GM21367 (cell line): ENCODE data around the gene BTG1.

Experiments
- ATAC-seq: cut with Tn5 transposase; IDR thresholded peaks from one replicate; pipeline ENCODE4 v1.9.1; 2021; ENCODE audit not compliant: unreplicated experiment

Gene BTG1

DNA sequence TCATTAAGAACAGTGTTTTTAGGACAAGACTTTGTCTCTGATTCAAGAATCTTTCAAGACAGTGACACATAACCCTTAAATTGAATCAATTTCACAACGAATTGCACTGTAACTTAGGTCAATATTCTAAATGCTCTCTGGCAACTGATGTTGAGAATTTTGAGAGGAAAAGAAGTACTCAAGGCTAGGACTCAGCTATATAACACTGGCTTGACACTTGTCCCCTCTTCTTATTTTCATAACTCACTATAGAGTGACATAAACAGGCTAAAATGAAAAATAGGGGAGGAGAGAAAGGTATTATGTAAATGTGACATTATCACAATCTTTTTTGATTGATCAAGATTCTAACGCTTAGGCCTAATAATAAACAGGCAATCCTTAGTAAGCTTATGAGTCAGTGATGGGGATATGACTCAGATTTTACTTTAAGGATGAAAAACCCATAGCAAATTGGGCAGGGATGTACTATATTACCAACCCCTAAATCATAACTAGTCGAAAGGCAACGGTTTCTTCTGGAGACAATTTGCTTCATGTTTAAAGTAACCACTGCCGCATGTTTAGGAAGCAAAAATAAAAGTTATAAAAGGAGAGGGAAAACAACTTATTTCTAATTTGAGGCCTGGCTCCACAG is 10.9 kb downstream of the BTG1 start:
- no peak for ATAC-seq

DNA sequence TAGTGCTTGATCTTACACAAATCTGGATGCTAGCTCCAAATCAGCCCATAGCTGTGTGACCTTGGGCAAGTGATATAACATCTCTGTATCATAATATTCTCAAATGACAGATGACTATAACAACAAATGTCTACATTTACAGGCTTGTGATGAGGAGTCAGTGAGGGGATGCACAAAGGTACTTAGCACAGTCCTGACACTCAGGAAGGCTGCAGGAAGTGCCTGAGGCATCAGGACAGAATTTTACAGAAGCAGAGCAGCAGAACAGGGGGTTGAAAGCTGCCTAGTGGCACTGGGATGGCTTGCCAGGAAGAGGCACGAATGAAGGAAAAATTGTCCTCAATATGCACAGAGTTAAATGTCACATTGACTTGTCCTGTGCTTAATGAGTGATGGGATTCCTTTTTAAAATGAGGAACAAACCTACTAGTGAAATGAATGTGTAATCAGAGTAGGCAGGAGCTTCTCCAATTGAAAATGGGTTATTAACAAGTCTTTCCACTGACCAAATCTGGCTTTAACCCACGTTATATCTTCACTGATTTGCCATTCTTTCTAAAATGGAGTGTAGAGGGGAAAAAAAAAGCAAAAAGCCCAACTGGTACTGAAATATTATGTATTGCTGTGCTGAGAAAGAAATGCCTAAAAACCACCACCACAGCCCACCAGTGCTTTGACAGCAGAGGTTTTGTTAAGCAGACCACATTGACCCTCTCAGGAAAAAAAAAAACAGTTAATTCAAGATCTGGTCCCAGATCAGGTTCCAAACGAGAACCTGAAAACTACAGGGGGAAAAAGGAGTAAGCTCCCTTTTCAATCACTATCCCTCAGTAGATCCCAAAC is 11.6 kb downstream of the BTG1 start:
- no peak for ATAC-seq

DNA sequence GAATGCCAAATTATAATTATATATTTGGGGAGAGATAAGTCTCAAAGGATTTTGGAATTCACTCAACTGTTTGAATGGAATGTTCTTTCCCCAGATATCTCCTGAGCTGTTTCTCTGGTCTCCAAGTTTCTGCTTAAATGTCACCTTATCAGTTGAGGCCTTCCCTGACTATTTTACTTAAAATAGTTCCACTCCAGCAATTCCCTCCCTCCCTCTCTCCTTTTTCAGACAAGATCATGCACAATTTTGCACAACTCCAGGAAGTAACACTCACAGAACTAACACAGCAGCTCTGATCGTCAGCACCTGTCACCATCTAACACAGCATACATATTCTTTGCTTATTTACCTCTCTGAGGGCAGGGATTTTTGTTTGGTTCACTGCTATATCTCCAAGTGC is 12.5 kb downstream of the BTG1 start:
- no peak for ATAC-seq

DNA sequence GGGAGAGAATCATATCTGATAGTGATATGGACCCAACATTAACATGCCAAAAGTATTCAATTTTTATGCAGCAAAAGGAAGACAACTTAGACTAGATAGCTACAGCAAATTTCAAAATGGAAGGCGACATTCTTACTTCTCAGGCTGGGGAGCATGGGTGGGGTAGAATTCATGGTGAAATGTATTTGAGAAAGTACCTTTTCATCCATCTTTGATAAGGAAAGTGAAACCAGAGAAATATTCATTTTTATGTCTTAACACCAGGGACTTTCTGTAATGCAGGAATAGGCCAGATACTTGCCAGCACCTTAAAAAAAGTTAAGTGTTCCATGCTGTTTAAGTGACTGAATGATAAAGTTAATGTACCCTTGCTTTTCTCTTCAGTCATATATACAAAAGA is 13.4 kb downstream of the BTG1 start:
- no peak for ATAC-seq

DNA sequence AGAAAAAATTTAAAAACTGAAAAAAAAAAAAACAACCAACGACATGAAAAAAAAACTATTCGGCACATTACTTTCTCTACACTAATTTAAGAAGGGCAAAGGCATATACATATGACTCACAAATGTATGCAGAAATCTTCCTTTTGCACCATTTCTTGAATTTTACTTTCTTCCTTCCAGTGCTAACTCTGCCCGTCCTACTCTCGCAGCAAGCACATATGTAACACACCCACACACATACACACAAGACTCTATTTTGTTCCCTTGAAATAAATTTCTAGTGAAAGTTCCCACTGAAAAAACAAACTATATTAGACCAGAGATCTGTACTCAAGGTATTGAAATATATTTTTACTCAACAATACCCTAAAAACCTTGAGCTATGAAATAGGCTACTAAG is 14.6 kb downstream of the BTG1 start:
- no peak for ATAC-seq

DNA sequence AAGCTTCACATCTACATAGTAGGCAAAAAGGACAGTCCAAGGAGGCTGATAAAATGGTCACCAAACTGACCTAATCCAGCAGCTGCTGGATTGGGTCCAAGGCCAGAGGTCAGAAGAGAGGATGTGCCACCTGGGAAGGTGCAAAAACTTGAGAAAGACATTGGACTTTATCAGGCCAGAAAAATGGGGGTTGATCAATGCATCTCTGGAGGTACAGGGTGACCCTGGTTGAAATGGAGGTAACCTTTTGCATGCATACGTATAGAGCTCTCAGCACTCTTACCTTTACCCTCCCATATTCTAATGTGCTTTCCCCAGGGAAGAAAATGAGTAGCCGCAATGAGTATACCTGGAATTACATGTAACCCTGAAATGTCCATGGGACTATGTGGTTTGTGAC is 16.0 kb downstream of the BTG1 start:
- ATAC-seq = no peak

DNA sequence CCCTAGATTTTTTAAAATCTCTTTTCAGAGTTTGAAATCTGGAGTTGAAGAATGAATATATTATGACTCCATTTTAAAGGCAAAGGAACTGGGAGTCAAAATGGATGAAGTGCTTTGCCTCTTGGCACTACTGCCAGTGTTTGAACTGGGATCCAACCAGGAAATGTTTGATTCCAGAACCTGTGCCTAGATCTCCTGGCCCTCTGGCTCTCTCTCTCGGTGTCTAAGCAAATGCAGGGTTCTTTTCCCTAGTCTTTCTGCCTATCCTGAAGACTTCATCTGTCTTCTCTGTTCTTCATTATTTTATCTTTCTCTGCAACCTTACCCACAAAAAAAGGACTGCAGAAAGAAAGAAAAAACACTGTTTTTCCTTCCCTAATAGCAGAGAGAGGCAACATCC is 17.0 kb downstream of the BTG1 start:
- no peak for ATAC-seq

DNA sequence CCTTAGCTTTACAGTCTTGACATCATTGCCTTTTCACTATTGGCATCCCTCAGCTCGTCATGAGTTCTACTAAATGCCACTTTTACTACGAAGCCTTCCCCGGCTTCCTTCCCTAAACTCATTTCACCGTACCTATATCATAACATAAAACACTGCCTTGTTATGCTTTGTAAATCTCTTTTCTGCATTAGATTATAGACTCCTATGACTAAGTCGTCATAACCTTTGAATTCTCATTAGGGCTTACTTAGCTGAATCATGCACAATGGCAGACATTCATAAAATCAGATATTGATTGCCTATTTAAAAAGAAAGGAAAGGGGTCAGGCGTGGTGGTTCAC is 21.0 kb downstream of the BTG1 start:
- ATAC-seq = no peak

DNA sequence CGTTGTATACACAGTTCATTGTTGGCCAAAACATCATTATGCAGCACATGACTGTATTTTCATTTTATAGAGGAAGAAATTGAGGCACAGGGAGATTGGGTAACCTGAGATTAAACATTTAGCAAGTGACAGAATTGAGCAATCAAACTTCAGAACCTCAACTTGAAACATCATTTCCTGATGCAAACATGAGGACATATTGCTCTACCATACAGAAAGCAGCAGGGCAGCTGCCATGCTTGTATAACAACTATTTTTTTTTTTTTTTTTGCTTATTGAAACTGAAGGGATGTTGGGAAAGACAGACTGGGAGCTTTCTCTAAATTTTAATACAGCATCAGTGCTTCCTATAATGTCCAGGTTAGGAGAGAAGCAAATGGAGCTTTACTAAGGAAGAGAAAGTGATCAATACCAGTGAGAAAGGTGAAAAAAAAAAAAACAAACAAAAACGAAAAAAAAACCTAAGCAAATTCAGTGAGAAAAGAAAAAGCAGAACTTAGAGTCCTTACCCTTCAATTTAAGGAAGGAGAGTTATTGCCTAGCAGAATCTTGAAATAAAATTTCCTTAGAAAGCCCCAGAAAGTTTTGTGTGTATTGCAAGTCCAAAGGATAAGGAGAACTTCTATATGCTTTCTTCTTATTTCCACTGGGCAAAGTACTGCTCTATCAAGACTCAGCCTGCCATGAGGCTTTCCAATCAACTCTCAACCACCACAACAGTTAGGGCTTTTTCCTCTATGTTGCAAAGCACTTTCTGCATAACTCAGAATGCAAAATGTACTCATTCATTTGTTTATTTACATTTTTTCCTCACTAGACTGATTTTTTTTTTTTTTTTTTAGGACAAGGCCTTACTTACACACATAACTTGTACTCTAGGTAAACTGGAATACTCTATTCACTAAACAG is 21.6 kb downstream of the BTG1 start:
- ATAC-seq = no peak

DNA sequence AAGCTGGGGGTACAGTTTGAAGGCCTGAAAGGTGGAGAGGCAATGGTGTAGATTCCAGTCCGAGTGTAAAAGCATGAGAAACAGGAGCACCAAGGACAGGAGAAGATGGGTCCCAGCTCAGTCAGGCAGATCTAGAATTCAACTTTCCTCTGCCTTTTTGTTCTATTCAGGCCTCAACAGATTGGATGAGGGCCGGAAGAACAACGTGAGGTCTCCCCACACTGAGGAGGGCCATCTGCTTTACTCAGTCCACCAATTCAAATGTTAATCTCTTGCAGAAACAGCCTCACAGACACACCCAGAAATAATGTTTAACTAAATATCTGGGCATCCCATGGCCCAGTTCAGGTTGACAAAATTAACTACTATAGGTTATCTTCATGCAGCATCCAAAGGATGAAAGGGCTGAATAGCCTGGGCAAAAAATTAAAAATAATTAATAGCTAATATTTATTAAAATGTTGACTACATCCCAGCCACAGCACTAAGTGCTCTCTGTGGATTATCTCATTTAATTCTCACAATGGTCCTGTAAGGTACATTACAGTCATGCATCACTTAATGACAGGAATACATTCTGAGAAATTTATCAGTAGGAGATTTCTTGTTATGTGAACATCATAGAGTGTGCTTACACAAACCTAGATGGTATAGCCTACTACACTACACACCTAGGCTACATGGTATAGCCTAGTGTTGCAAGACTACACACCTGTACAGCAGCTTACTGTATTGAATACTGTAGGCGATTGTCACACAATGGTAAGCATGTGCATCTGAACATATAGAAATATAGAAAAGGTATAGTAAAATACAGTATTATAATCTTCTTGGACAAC is 22.5 kb downstream of the BTG1 start:
- no peak for ATAC-seq

DNA sequence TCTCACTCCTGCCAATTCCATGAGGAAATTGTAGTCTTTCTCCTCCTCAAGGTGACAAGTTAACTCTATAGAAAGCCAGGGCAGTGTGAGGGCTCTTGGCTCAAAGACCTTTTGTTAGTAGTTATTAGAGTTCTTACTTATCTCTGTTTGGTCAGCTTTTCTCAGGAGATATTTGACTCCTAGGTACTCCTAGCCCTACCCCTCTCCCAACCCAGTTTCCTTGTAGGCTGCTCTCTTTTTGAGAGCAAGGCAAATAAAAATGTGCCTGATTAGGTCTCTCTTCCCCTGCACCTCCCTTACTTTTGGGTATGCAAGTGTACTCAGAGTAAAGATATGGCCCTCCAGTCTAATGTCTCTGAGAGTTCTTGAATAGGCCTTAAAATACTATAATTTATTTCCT is 23.8 kb downstream of the BTG1 start:
- ATAC-seq = no peak

DNA sequence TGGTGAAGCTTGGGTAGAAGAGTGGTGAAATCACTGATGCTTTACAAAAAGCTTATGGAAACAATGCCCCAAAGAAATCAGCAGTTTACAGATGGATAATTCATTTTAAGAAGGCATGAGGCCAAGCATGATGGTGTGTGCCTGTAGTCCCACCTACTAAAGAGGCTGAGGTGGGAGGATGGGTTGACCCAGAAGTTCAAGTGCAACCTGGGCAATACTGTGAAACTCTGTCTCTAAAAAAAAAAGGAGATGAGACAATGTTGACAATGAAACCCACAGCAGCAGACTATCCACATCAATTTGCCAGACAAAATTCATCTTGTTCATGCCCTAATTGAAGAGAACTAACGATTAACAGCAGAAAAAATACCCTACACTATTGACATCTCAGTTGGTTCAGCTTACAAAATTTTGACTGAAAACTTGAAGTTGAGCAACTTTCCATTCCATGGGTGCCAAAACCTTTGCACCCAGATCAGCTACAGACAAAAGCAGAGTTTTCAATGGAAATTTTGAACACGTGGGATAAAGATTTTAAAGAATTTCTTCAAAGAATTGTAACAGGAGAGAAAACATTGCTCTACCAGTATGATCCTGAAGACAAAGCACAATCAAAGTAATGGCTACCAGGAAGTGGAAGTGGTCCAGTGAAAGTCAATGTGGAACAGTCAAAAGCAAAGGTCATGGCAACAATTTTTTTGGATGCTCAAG is 26.7 kb downstream of the BTG1 start:
- ATAC-seq = no peak

DNA sequence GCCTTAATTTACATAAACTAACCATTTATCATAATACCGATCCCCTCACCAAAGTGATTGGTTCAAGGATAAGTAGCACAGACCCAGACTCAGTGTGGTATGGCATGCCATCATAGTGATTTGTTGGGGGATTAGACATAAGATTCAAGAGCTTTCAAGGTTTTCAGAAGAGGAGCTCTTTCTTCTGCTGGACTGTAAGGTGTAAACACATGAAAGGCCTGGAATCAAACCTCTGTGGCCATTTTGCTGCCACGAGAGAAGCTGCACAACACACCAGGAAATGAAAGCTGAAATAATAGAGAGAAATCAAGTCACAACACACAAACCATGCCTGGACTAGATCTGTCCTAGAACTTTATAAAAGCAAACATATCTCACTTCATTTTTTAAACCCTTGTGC is 30.8 kb downstream of the BTG1 start:
- no peak for ATAC-seq

DNA sequence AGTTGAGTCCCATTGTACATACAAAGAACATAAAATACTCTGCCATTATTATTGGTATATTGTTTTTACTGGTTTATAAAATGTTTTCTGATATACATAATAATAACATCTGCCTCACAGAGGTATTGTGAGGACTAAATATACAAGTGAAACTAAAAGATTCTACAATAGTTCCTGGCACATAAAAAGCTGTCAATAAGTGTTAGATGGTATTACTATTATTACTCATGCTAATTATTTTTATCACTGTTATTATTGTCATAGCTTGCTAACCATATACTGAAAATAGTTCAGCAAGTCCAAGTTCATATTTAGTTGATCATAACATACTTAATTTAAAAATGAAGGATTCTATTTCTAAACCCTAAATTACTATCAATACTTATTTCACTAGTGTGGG is 34.4 kb downstream of the BTG1 start:
- ATAC-seq = no peak

DNA sequence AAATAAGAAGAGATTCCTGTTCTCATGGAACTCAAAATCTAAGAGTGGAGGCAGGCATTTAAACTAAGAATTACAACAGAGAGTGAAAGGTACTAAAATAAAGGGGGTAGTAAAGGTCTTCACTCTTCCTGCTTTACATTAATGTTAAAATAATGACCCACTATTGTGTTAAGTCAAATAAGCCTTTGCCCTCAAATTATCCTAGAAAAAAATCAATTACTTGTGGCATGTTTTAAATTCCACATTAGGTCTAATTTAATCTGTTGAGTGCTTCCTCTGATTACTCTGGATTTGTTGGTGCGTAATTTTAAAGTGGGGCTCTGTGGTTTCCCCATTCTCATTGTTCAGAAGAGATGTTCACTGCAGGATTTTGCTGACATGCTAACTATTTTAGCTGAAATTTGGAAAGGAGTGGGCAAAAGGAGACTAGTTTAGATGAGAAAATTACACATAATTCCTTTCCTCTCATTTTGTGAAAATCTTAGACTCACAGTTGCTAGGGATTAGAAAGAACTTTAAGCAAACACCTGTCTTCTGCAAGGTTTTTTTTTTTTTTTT is 35.5 kb downstream of the BTG1 start:
- ATAC-seq = no peak

DNA sequence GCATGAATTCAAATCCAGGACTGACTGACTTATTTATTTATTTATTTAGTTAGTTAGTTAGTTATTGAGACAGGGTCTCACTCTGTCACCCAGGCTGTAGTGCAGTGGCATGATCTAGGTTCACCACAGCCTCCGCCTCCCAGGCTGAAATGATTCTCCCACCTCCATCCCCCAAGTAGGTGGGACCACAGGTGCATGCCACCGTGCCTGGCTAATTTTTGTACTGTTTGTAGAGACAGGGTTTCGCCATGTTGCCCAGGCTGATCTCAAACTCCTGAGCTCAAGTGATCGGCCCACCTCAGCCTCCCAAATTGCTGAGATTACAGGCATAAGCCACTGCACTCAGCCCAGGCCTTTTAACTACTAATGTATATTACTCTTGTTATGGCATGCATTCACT is 36.0 kb downstream of the BTG1 start:
- ATAC-seq = no peak

DNA sequence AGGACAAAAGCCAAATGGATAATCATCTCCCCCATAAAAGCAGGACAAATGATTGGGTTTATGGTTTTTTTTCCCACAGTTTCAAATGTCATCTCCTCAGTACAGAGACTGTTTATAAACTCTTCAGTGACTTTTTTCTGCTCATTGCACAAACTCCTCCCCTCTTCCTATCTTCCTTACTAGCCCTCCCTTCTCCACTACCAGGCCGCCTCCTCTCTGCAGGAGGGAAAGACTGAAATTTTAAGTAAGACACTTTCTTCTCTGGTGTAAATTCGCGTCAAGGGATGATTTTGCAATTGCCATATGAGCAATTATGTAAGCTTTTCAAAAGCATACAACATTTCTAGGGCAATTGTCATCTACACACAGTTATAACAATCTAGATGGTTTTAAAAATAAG is 37.0 kb downstream of the BTG1 start:
- ATAC-seq = no peak

DNA sequence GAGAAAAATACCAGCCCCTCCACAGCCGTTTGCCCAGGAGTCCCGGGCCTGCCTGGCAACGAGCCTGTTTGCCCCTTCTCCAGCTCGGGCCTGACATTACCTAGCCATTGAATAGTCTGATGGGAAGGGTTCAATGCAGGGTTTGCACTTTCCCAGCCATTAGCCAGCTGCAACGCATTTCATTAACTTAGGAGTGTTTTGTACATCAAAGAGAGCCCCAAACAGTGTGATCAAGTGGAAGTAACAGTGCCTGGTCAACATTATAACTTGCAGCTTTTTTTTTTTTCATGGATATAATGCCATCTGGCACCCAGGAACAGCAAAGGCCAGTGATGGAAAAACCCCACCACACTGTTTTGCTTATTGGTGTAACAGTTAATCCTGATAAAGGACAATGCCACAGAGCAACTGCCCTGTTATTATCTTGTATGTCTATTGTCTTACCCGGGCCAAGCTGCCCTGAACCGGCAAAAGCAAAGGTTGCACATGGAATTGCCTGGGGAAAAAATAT is 38.0 kb downstream of the BTG1 start:
- no peak for ATAC-seq

DNA sequence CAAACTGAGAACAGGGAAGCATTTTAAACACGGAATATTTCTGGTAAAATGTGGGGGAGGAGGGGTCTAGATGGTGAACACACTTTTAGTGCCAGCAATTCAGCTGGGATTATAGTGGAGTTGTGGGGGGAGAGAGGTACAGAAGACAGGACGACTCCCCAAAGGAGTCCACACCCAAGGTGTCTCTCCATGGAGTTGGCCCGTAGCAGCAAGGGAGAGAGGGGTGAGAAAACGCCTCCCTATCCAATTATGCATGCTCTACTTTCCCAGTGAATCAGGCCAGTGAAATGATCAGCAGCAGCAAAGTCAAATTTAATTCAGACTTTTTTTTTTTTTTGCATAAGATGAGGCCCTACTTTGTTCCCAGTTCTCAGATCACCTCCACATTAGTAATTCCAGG is 38.6 kb downstream of the BTG1 start:
- no peak for ATAC-seq

DNA sequence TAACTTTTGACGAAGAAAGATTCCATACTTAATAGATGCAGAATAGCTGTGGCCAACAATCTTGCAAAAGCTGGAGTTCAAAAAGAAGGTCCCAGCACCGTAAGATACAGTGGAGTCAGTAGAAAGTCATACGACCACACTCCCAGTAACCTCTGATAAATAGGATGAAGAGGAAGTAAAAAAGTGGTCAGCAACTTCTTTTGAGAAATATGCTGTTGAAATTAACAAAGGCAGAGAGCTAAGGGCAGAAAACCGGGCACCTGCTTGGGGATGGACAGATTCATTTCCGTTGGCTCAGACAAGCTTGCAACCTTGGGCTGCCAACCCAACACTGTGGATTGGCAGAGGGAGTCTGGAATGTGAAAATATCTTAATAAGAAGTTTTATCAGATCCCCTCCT is 40.0 kb downstream of the BTG1 start:
- ATAC-seq = no peak
